GM18507 (cell line): Measurements from ENCODE around the gene LYPD8.
"Not testable (repeated sequence)": the region's sequence is repeated elsewhere in the genome, so short reads cannot be mapped to it uniquely, and the experiment has no call there.

Experiments
- DNase-seq: peaks from one replicate; pipeline ENCODE4 v3.0.0; 2011; ENCODE audit warnings: low read depth; ENCODE audit not compliant: insufficient read length; ENCODE audit errors: extremely low spot score
- FAIRE-seq: peaks from 2 replicates; lab custom pipeline; 2011; peaks lifted over from hg19 to GRCh38; lab: Jason Lieb, UNC

Gene LYPD8

GRCh38 chr1:248755517-248755916 is at the start of gene LYPD8:
Gene LYPD8 (minus strand): TSS chr1:248755759. CDS start chr1:248751081, 4,678 bp downstream.
- FAIRE-seq (no peak), DNase-seq (no peak)

- peak; percentile 39 for DNase-seq
- peak; percentile 95 for FAIRE-seq
These were observed 49.5 kb upstream of the LYPD8 start for GRCh38 chr1:248804771-248805681.

GRCh38 chr1:248803501-248803900 is 47.9 kb upstream of the LYPD8 start:
- not testable (repeated sequence) for DNase-seq, FAIRE-seq

GRCh38 chr1:248802454-248802853 is 46.9 kb upstream of the LYPD8 start:
- FAIRE-seq (no peak), DNase-seq (no peak)

GRCh38 chr1:248800459-248800858 is 44.9 kb upstream of the LYPD8 start:
- DNase-seq (no peak), FAIRE-seq (no peak)

GRCh38 chr1:248798791-248799190 is 43.2 kb upstream of the LYPD8 start:
- DNase-seq (no peak), FAIRE-seq (no peak)

GRCh38 chr1:248794663-248795062 is 39.1 kb upstream of the LYPD8 start:
- FAIRE-seq, DNase-seq: not testable (repeated sequence)

GRCh38 chr1:248793592-248793991 is 38.0 kb upstream of the LYPD8 start:
- FAIRE-seq (peak; percentile 76), DNase-seq (peak; percentile 23)

GRCh38 chr1:248792342-248792741 is 36.8 kb upstream of the LYPD8 start:
- no peak for DNase-seq
- peak; percentile 77 for FAIRE-seq

GRCh38 chr1:248791010-248791409 is 35.5 kb upstream of the LYPD8 start:
- no peak for DNase-seq
- no peak for FAIRE-seq

GRCh38 chr1:248790456-248790855 is 34.9 kb upstream of the LYPD8 start:
- DNase-seq (no peak), FAIRE-seq (no peak)

GRCh38 chr1:248789337-248789736 is 33.8 kb upstream of the LYPD8 start:
- not testable (repeated sequence) for DNase-seq, FAIRE-seq

- no peak for FAIRE-seq
- DNase-seq, result no peak
These were observed 32.8 kb upstream of the LYPD8 start for GRCh38 chr1:248788327-248788726.

- DNase-seq (no peak), FAIRE-seq (no peak)
These were observed 31.9 kb upstream of the LYPD8 start for GRCh38 chr1:248787430-248787829.

GRCh38 chr1:248786156-248786555 is 30.6 kb upstream of the LYPD8 start:
- FAIRE-seq (peak; percentile 66), DNase-seq (no peak)

GRCh38 chr1:248783367-248783766 is 27.8 kb upstream of the LYPD8 start:
- DNase-seq (no peak), FAIRE-seq (no peak)

- DNase-seq, result no peak
- no peak for FAIRE-seq
These were observed 27.0 kb upstream of the LYPD8 start for GRCh38 chr1:248782416-248783141.

GRCh38 chr1:248779350-248779749 is 23.8 kb upstream of the LYPD8 start:
- FAIRE-seq, result peak; percentile 15
- no peak for DNase-seq

GRCh38 chr1:248778906-248779305 is 23.3 kb upstream of the LYPD8 start:
- FAIRE-seq (no peak), DNase-seq (no peak)

- FAIRE-seq, result no peak
- DNase-seq, result no peak
These were observed 21.4 kb upstream of the LYPD8 start for GRCh38 chr1:248776991-248777390.

- DNase-seq (no peak), FAIRE-seq (no peak)
These were observed 19.9 kb upstream of the LYPD8 start for GRCh38 chr1:248775441-248775840.
